Liver (tissue), 3 donors: ENCODE results near the gene TIMM22.

ENCODE experiments used
- CTCF ChIP-seq: fragments of 150-350 bp; IDR thresholded peaks from 2 replicates; pipeline ENCODE4 v1.5.1; 2017; ENCODE audit warnings: improper control_type of control experiment, low read depth, low read length; ENCODE audit not compliant: missing input control
- RAD21 ChIP-seq, 2 donors: IDR thresholded peaks; 2 replicates each; pipeline ENCODE4 v1.6.1; 2016; ENCODE audit warnings: antibody characterized with exemption in 2 of 2, mild to moderate bottlenecking in 2 of 2
- TF ChIP-seq, protein P1 (sequence below): IDR thresholded peaks from 2 replicates; pipeline ENCODE4 v1.6.1; 2016; ENCODE audit warnings: antibody characterized with exemption, mild to moderate bottlenecking
- donor health status: healthy.
- donor health status: healthy.

GRCh38 chr17:1036845-1037237, 39.9 kb downstream of the TIMM22 start:
- no peak for TF ChIP-seq CTCF
- TF ChIP-seq RAD21 (IDR thresholded peaks at IDR 0.05): no peak
- TF ChIP-seq, protein P1, sequence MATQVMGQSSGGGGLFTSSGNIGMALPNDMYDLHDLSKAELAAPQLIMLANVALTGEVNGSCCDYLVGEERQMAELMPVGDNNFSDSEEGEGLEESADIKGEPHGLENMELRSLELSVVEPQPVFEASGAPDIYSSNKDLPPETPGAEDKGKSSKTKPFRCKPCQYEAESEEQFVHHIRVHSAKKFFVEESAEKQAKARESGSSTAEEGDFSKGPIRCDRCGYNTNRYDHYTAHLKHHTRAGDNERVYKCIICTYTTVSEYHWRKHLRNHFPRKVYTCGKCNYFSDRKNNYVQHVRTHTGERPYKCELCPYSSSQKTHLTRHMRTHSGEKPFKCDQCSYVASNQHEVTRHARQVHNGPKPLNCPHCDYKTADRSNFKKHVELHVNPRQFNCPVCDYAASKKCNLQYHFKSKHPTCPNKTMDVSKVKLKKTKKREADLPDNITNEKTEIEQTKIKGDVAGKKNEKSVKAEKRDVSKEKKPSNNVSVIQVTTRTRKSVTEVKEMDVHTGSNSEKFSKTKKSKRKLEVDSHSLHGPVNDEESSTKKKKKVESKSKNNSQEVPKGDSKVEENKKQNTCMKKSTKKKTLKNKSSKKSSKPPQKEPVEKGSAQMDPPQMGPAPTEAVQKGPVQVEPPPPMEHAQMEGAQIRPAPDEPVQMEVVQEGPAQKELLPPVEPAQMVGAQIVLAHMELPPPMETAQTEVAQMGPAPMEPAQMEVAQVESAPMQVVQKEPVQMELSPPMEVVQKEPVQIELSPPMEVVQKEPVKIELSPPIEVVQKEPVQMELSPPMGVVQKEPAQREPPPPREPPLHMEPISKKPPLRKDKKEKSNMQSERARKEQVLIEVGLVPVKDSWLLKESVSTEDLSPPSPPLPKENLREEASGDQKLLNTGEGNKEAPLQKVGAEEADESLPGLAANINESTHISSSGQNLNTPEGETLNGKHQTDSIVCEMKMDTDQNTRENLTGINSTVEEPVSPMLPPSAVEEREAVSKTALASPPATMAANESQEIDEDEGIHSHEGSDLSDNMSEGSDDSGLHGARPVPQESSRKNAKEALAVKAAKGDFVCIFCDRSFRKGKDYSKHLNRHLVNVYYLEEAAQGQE: no peak
